H1 (cell line): ENCODE measurements around the gene BARHL1. TPM values are rescaled to one million over a fixed set of nuclear protein-coding genes. Genes with fewer than 3 reads are reported as not detected.

ENCODE experiments used
- GTF2F1 ChIP-seq: IDR thresholded peaks from 2 replicates; pipeline ENCODE4 v1.6.1; 2012; ENCODE audit warnings: low read depth, low read length, improper control_type of control experiment, borderline replicate concordance
- PHF8 ChIP-seq: fragments of 200-600 bp; sonication (generic); conservative IDR thresholded peaks from 2 replicates; pipeline ENCODE4 v1.7.1; 2012; ENCODE audit warnings: low read depth, mild to moderate bottlenecking, inconsistent platforms, low read length, moderate library complexity
- POLR2A ChIP-seq, 2 experiments: IDR thresholded peaks; 1 replicate in 1 of 2; 2 replicates in 1 of 2; pipeline ENCODE4 v1.6.1; 2011; ENCODE audit warnings: low read depth in 2 of 2, low read length in 2 of 2, mild to moderate bottlenecking in 2 of 2; ENCODE audit errors: control extremely low read depth in 1 of 2
- POLR2AphosphoS5 ChIP-seq: IDR thresholded peaks from 2 replicates; pipeline ENCODE4 v1.6.1; 2011; ENCODE audit warnings: low read depth, low read length
- POU5F1 ChIP-seq: IDR thresholded peaks from 2 replicates; pipeline ENCODE4 v1.6.1; 2011; ENCODE audit warnings: low read depth, mild to moderate bottlenecking, low read length, moderate library complexity
- SUZ12 ChIP-seq: fragments of 200-600 bp; sonication (generic); IDR thresholded peaks from 2 replicates; pipeline ENCODE4 v1.6.1; 2012; ENCODE audit warnings: mild to moderate bottlenecking, inconsistent platforms, low read length, moderate library complexity, mixed read lengths
- TBP ChIP-seq: IDR thresholded peaks from 2 replicates; pipeline ENCODE4 v1.6.1; 2011; ENCODE audit warnings: low read depth, low read length, improper control_type of control experiment
- polyA plus RNA-seq, 7 experiments: library from polyadenylated mRNA; depleted of rRNA in 3 of 7; stranded (reverse) in 5 of 7; unstranded in 2 of 7; fragments of >200 nt in 5 of 7; fragments of 200-250 nt in 2 of 7; gene quantifications; 1 replicate in 5 of 7; 2 replicates in 1 of 7; 4 replicates in 1 of 7; pipeline versions ENCODE4 v1.2.1 to v1.2.3, GENCODE V29; 2011 to 2013; ENCODE audit warnings: missing spikeins in 2 of 7, mixed read lengths in 2 of 7
- total RNA-seq: library from RNA; stranded (reverse); fragmentation: NEBNext Ultra II Directional; extraction: Animal tissue kit (Norgen Biotek cat#: 25700); gene quantifications from 2 replicates; pipeline ENCODE4 v1.2.1, GENCODE V29; 2021
- TF ChIP-seq, protein P1 (sequence below): IDR thresholded peaks from 2 replicates; pipeline ENCODE4 v1.6.1; 2012; ENCODE audit warnings: inconsistent platforms
- TF ChIP-seq, protein P2 (sequence below), 3 experiments: IDR thresholded peaks; 1 replicate in 2 of 3; 2 replicates in 1 of 3; pipeline versions ENCODE4 v1.5.1 to v1.6.1; 2011; ENCODE audit warnings: low read length in 3 of 3, mild to moderate bottlenecking in 3 of 3, inconsistent platforms in 2 of 3, low read depth in 1 of 3, moderate library complexity in 1 of 3; ENCODE audit not compliant: insufficient read depth in 1 of 3; ENCODE audit errors: control extremely low read depth in 1 of 3

Gene BARHL1
- total and polyA plus RNA-seq, 2 of the 8 experiments (the other 6 are each of a cell fraction or from before 2014, with no cell fraction given), result not detected

DNA sequence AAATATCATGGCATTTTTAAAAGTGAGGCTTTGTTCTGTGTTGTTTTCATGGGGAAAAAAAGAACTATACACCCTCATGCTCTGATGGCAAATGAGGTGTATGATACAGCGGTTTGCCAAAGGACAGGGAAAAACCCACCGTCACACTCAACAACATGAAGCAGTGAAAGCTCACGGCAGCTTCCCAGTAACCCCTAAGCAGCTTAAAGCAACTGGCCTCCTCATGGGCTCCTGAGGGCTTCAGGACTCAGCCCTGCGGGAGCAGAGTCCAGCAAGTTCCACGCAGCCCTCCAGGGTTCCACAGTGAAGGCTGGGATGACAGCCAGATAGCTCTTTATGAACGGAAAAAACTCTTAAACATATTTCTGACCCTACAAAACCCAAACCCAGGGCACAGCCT, 12.9 kb downstream of the BARHL1 start (continued):
- TF ChIP-seq, protein P1, sequence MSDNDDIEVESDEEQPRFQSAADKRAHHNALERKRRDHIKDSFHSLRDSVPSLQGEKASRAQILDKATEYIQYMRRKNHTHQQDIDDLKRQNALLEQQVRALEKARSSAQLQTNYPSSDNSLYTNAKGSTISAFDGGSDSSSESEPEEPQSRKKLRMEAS, result no peak
- TF ChIP-seq GTF2F1 (no peak), POLR2A (IDR thresholded peaks at IDR 0.05; ENCODE audit: control extremely low read depth in 1 of 2, low read depth in 2 of 2, low read length in 2 of 2) (no peak), POU5F1 (no peak), PHF8 (no peak), TBP (no peak), POLR2AphosphoS5 (no peak), SUZ12 (no peak)
- TF ChIP-seq, protein P2, sequence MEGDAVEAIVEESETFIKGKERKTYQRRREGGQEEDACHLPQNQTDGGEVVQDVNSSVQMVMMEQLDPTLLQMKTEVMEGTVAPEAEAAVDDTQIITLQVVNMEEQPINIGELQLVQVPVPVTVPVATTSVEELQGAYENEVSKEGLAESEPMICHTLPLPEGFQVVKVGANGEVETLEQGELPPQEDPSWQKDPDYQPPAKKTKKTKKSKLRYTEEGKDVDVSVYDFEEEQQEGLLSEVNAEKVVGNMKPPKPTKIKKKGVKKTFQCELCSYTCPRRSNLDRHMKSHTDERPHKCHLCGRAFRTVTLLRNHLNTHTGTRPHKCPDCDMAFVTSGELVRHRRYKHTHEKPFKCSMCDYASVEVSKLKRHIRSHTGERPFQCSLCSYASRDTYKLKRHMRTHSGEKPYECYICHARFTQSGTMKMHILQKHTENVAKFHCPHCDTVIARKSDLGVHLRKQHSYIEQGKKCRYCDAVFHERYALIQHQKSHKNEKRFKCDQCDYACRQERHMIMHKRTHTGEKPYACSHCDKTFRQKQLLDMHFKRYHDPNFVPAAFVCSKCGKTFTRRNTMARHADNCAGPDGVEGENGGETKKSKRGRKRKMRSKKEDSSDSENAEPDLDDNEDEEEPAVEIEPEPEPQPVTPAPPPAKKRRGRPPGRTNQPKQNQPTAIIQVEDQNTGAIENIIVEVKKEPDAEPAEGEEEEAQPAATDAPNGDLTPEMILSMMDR (IDR thresholded peaks at IDR 0.05; ENCODE audit: control extremely low read depth in 1 of 3, insufficient read depth in 1 of 3, low read depth in 1 of 3, low read length in 3 of 3), result no peak
